Measurements from ENCODE around the gene RPL28.

RPL28 gene

GRCh38 chr19:55451163-55451964 lies 65.6 kb downstream of the RPL28 start:
- DNase-seq (ENCODE audit: low read depth), result no peak

DNA sequence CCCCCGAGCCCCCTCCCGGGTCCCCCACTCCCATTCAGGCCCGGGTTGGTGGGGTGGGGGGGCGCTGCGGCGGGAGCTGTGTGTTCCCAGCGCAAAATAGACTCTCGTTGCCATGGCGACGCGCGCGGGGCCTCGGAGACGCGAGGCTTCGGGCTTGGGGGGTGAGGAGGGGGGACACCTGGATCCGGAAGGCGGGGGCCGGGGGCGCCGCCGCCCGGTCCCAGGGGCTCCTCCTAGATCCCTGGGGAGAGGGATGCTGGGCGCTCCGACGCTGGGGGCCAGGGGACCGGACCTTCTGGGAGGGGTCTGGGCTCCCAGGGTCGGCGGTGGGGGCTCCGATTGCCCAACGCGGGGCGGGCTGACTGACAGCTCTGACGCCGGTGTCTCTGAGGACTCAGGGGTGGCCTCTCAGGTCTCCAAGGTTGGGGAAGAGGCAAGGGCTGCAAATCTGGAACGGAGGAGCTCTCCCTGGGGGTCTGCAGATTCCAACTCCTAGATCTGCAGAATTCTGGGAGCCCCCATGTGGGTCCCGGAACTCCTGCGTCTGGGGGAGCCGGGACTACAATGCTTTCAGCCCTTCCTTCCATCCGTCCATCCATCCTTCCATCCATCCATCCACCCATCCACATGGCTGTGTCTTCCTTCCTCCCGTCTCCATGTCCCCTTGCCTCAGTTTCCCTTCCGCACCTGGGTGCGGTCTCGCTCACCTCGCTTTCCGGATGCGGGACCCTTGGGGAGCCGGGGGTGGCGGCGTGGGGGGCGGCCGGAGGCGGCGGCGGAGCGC lies 66.4 kb downstream of the RPL28 start:
- DNase-seq (ENCODE audit: low read depth), result no peak

All from stromal cell of bone marrow (primary cell).